ENCODE results near the gene INPP4A. TPM values are rescaled to one million over a fixed set of nuclear protein-coding genes. Genes with fewer than 3 reads are reported as not detected.
"Not testable (repeated sequence)": the region's sequence is repeated elsewhere in the genome, so short reads cannot be mapped to it uniquely, and the experiment has no call there.

The INPP4A gene
- total and polyA plus RNA-seq, 2 experiments from 2014 or later = 7.9 to 13.1 TPM

- no peak for TF ChIP-seq EZH2 (IDR thresholded peaks at IDR 0.05; ENCODE audit: borderline replicate concordance)
- TF ChIP-seq, protein P1, sequence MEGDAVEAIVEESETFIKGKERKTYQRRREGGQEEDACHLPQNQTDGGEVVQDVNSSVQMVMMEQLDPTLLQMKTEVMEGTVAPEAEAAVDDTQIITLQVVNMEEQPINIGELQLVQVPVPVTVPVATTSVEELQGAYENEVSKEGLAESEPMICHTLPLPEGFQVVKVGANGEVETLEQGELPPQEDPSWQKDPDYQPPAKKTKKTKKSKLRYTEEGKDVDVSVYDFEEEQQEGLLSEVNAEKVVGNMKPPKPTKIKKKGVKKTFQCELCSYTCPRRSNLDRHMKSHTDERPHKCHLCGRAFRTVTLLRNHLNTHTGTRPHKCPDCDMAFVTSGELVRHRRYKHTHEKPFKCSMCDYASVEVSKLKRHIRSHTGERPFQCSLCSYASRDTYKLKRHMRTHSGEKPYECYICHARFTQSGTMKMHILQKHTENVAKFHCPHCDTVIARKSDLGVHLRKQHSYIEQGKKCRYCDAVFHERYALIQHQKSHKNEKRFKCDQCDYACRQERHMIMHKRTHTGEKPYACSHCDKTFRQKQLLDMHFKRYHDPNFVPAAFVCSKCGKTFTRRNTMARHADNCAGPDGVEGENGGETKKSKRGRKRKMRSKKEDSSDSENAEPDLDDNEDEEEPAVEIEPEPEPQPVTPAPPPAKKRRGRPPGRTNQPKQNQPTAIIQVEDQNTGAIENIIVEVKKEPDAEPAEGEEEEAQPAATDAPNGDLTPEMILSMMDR (IDR thresholded peaks at IDR 0.05; ENCODE audit: poor library complexity) = no peak
- TF ChIP-seq EZH2phosphoT487 (IDR thresholded peaks at IDR 0.05; ENCODE audit: low read depth, severe bottlenecking, unreplicated experiment) = no peak
- 87% methylated on average over 2 of the region's 2 CpGs for WGBS (ENCODE audit: low lambda C conversion rate, missing lambda C conversion rate)
- DNase-seq (ENCODE audit: low spot score) = no peak
These were observed 39.4 kb upstream of the INPP4A start for GRCh38 chr2:98405301-98405700.

DNA sequence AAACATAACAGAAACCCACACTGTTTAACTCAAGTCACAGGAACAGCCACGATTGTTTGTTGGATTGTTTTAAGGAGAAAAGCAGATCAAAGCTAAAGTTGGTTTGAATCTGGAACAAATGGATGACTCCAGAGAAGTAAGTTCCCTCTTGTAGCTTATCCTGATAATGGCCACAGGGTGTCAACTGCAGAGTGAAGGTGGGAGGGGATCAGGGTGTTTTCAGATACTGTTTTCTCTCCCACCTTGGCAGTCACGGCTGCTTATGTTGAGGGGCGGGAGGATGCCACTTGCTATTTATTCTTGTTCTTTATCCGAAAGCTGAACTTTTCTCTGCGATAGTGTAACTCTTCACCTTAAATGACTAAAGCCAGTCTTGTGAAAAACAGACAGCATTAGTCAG, 36.5 kb upstream of the INPP4A start:
- Histone ChIP-seq H3K36me3 (replicated peaks; ENCODE audit: insufficient read depth, low read depth) (no peaks in the 10 kb centered on the region), H3K4me1 (ENCODE audit: insufficient read depth) (no peaks in the 10 kb centered on the region), H3K27me3 (no peaks in the 10 kb centered on the region), H3K27ac (no peak overlapping the region), H4K20me1 (ENCODE audit: insufficient read depth, poor library complexity, severe bottlenecking) (no peaks in the 10 kb centered on the region), H3K9me3 (ENCODE audit: low read depth) (no peaks in the 10 kb centered on the region), H2AFZ (no peak overlapping the region), H3K79me2 (no peaks in the 10 kb centered on the region), H3K4me3 (no peak overlapping the region), H3K4me2 (no peak overlapping the region), H3K9me2 (replicated peaks; ENCODE audit: insufficient read depth) (no peaks in the 10 kb centered on the region)
- TF ChIP-seq, protein P1 (IDR thresholded peaks at IDR 0.05; ENCODE audit: poor library complexity) = no peak
- TF ChIP-seq EZH2phosphoT487 (IDR thresholded peaks at IDR 0.05; ENCODE audit: low read depth, severe bottlenecking, unreplicated experiment) (no peak), EZH2 (IDR thresholded peaks at IDR 0.05; ENCODE audit: borderline replicate concordance) (no peak)
- 73% methylated on average over 5 of the region's 5 CpGs for WGBS (ENCODE audit: low lambda C conversion rate, missing lambda C conversion rate)
- no peak for DNase-seq (ENCODE audit: low spot score)

More at GRCh38 chr2:98405301-98405700, 39.4 kb upstream of the INPP4A start:
- no peaks in the 10 kb centered on the region for H3K36me3 ChIP-seq (replicated peaks; ENCODE audit: insufficient read depth, low read depth)
- H3K4me2 ChIP-seq = no peak overlapping the region
- no peaks in the 10 kb centered on the region for H4K20me1 ChIP-seq (ENCODE audit: insufficient read depth, poor library complexity, severe bottlenecking)
- H3K4me1 ChIP-seq (ENCODE audit: insufficient read depth) = no peaks in the 10 kb centered on the region
- no peaks in the 10 kb centered on the region for H3K9me3 ChIP-seq (ENCODE audit: low read depth)
- no peaks in the 10 kb centered on the region for H3K9me2 ChIP-seq (replicated peaks; ENCODE audit: insufficient read depth)
- H3K79me2 ChIP-seq = no peaks in the 10 kb centered on the region
- no peak overlapping the region for H3K27ac ChIP-seq
- H3K27me3 ChIP-seq = no peaks in the 10 kb centered on the region
- no peak overlapping the region for H2AFZ ChIP-seq
- no peak overlapping the region for H3K4me3 ChIP-seq

GRCh38 chr2:98412751-98413458, 31.8 kb upstream of the INPP4A start:
- no peak overlapping the region for H3K4me3 ChIP-seq
- no peak overlapping the region for H2AFZ ChIP-seq
- no peak overlapping the region for H3K4me2 ChIP-seq
- 39% methylated on average over 5 of the region's 5 CpGs for WGBS (ENCODE audit: low lambda C conversion rate, missing lambda C conversion rate)
- no peaks in the 10 kb centered on the region for H3K36me3 ChIP-seq (replicated peaks; ENCODE audit: insufficient read depth, low read depth)
- H3K4me1 ChIP-seq (ENCODE audit: insufficient read depth) = no peaks in the 10 kb centered on the region
- peak; percentile 83 for DNase-seq (ENCODE audit: low spot score)
- no peak overlapping the region for H3K27ac ChIP-seq
- H3K27me3 ChIP-seq = no peaks in the 10 kb centered on the region
- no peaks in the 10 kb centered on the region for H3K79me2 ChIP-seq
- no peaks in the 10 kb centered on the region for H3K9me3 ChIP-seq (ENCODE audit: low read depth)
- TF ChIP-seq EZH2 (IDR thresholded peaks at IDR 0.05; ENCODE audit: borderline replicate concordance) = no peak
- TF ChIP-seq, protein P1 (IDR thresholded peaks at IDR 0.05; ENCODE audit: poor library complexity) = peak; percentile 71
- no peaks in the 10 kb centered on the region for H3K9me2 ChIP-seq (replicated peaks; ENCODE audit: insufficient read depth)
- H4K20me1 ChIP-seq (ENCODE audit: insufficient read depth, poor library complexity, severe bottlenecking) = no peaks in the 10 kb centered on the region

GRCh38 chr2:98414246-98414645, 30.4 kb upstream of the INPP4A start:
- 88% methylated on average over 7 of the region's 7 CpGs for WGBS (ENCODE audit: low lambda C conversion rate, missing lambda C conversion rate)
- not testable (repeated sequence) for H3K9me3 ChIP-seq (ENCODE audit: low read depth); H2AFZ ChIP-seq; H3K27me3 ChIP-seq; DNase-seq (ENCODE audit: low spot score); H3K36me3 ChIP-seq (replicated peaks; ENCODE audit: insufficient read depth, low read depth); H3K4me3 ChIP-seq; H4K20me1 ChIP-seq (ENCODE audit: insufficient read depth, poor library complexity, severe bottlenecking); H3K4me1 ChIP-seq (ENCODE audit: insufficient read depth); H3K27ac ChIP-seq; H3K9me2 ChIP-seq (replicated peaks; ENCODE audit: insufficient read depth); H3K79me2 ChIP-seq; H3K4me2 ChIP-seq

DNA sequence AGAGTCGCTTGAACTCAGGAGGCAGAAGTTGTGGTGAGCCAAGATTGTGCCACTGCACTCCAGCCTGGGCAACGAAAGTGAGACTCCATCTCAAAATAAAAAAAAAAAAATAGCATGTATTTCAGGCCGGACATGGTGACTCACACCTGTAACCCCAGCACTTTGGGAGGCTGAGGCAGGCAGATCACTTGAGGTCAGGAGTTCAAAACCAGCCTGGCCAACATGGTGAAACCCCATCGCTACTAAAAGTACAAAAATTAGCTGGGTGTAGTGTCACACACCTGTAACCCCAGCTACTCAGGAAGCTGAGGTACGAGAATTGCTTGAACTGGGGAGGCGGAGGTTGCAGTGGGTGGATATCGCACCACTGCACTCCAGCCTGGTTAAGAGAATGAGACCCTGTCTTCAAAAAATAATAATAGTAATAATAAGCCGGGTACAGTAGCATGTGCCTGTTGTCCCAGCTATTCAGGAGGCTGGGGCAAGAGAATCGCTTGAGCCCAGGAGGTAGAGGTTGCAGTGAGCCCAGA, 28.9 kb upstream of the INPP4A start:
- 97% methylated on average over 9 of the region's 9 CpGs for WGBS (ENCODE audit: low lambda C conversion rate, missing lambda C conversion rate)
- H3K9me2 ChIP-seq (replicated peaks; ENCODE audit: insufficient read depth); H3K27ac ChIP-seq; H3K4me2 ChIP-seq; H3K9me3 ChIP-seq (ENCODE audit: low read depth); DNase-seq (ENCODE audit: low spot score); H2AFZ ChIP-seq; H3K79me2 ChIP-seq; H3K36me3 ChIP-seq (replicated peaks; ENCODE audit: insufficient read depth, low read depth); H4K20me1 ChIP-seq (ENCODE audit: insufficient read depth, poor library complexity, severe bottlenecking); H3K27me3 ChIP-seq; H3K4me3 ChIP-seq; H3K4me1 ChIP-seq (ENCODE audit: insufficient read depth): not testable (repeated sequence)

Data from hepatocyte (in vitro differentiated cells).